K562 (cell line): ENCODE measurements around the gene HNRNPA2B1. TPM values are rescaled to one million over a fixed set of nuclear protein-coding genes. Genes with fewer than 3 reads are reported as not detected.

Experiments
- ADNP ChIP-seq: fragments of 200-800 bp; sonication (Bioruptor generic); IDR thresholded peaks from 2 replicates; pipeline ENCODE4 v1.6.1; 2016; ENCODE audit warnings: missing genetic modification characterization, missing compliant biosample characterization
- CCNT2 ChIP-seq: IDR thresholded peaks from 2 replicates; pipeline ENCODE4 v1.6.1; 2011; ENCODE audit warnings: borderline replicate concordance, low read depth, mild to moderate bottlenecking, moderate library complexity, mixed read lengths, low read length; ENCODE audit not compliant: insufficient read length; ENCODE audit errors: extremely low read depth
- FOXK1 ChIP-seq: sonication (generic); formaldehyde crosslinking; IDR thresholded peaks from 2 replicates; pipeline ENCODE4 v1.8.0; 2022; ENCODE audit warnings: missing genetic modification reagents, mild to moderate bottlenecking, borderline replicate concordance
- MXI1 ChIP-seq: IDR thresholded peaks from 2 replicates; pipeline ENCODE4 v1.6.1; 2011; ENCODE audit warnings: low read depth, mild to moderate bottlenecking, improper control_type of control experiment, low read length
- POU5F1 ChIP-seq: fragments of 150-350 bp; IDR thresholded peaks from 2 replicates; pipeline ENCODE4 v1.6.1; 2014; ENCODE audit warnings: borderline replicate concordance, low read length, low read depth, mild to moderate bottlenecking; ENCODE audit not compliant: partially characterized antibody
- PTBP1 ChIP-seq: fragments of 200-400 bp; formaldehyde crosslinking; IDR thresholded peaks from 2 replicates; pipeline ENCODE4 v1.6.1; 2017; ENCODE audit warnings: low read depth, low read length
- RAD21 ChIP-seq, 2 experiments: fragments of 250-450 bp in 1 of 2; fragments of 450-650 bp in 1 of 2; sonication (Bioruptor Pico) in 1 of 2; formaldehyde crosslinking in 1 of 2; IDR thresholded peaks in 1 of 2; conservative IDR thresholded peaks in 1 of 2; 2 replicates each; pipeline versions ENCODE4 v1.4.0 to v1.8.0; 2020 to 2022; ENCODE audit warnings: mild to moderate bottlenecking in 2 of 2, moderate library complexity in 1 of 2
- RBM22 ChIP-seq: fragments of 200-400 bp; formaldehyde crosslinking; IDR thresholded peaks from 2 replicates; pipeline ENCODE4 v1.6.1; 2018; ENCODE audit warnings: low read length, low read depth; ENCODE audit not compliant: poor library complexity, severe bottlenecking
- SMAD4 ChIP-seq: fragments of 250-450 bp; sonication (Bioruptor Pico); conservative IDR thresholded peaks from 2 replicates; pipeline ENCODE4 v1.8.0; 2021; ENCODE audit warnings: inconsistent platforms, mild to moderate bottlenecking, moderate library complexity
- U2AF1 ChIP-seq: fragments of 200-400 bp; formaldehyde crosslinking; optimal IDR thresholded peaks from 2 replicates; pipeline ENCODE3; 2017; ENCODE audit warnings: mild to moderate bottlenecking, low read depth, low read length, moderate library complexity
- ZNF23 ChIP-seq: fragments of 250-450 bp; sonication (Bioruptor Pico); IDR thresholded peaks from 2 replicates; pipeline ENCODE4 v1.4.0; 2020; ENCODE audit warnings: mild to moderate bottlenecking
- ZNF347 ChIP-seq: fragments of 450-650 bp; formaldehyde crosslinking; IDR thresholded peaks from 2 replicates; pipeline ENCODE4 v1.4.0; 2020; ENCODE audit warnings: low read depth, mild to moderate bottlenecking, moderate library complexity
- polyA plus RNA-seq, 8 experiments: library from polyadenylated mRNA; depleted of rRNA in 4 of 8; stranded (reverse) in 5 of 8; unstranded in 3 of 8; fragments of >200 nt; fragmentation: Nextera tagmentation in 2 of 8; fragmentation: Illumina TruSeq in 1 of 8; extraction: Ambion mirVana in 2 of 8; extraction: Trizol in 1 of 8; gene quantifications; 2 replicates each; pipeline versions ENCODE4 v1.2.1 to v1.2.3, GENCODE V29; 2011 to 2014; ENCODE audit warnings: inconsistent platforms in 1 of 8, missing spikeins in 1 of 8
- total RNA-seq, 7 experiments: library from RNA; depleted of rRNA in 6 of 7; stranded (reverse); fragments of >200 nt in 6 of 7; fragmentation: Illumina TruSeq in 2 of 7; extraction: Trizol in 2 of 7; gene quantifications; 2 replicates each; pipeline versions ENCODE4 v1.2.1 to v1.2.3, GENCODE V29; 2011 to 2021; ENCODE audit warnings: low replicate concordance in 1 of 7
- TF ChIP-seq, protein P1 (sequence below): fragments of 450-650 bp; formaldehyde crosslinking; IDR thresholded peaks from 2 replicates; pipeline ENCODE4 v1.4.0; 2020; ENCODE audit warnings: mild to moderate bottlenecking, moderate library complexity
- TF ChIP-seq, protein P2 (sequence below): fragments of 450-650 bp; formaldehyde crosslinking; IDR thresholded peaks from 2 replicates; pipeline ENCODE4 v1.4.0; 2022; ENCODE audit warnings: missing genetic modification characterization
- TF ChIP-seq, protein P3 (sequence below), 2 experiments: IDR thresholded peaks in 1 of 2; conservative IDR thresholded peaks in 1 of 2; 2 replicates each; pipeline ENCODE4 v1.6.1; 2016; ENCODE audit warnings: low read depth in 2 of 2, mild to moderate bottlenecking in 1 of 2, missing compliant biosample characterization in 1 of 2, missing genetic modification characterization in 1 of 2, moderate library complexity in 1 of 2
- TF ChIP-seq, protein P4 (sequence below): sonication (generic); formaldehyde crosslinking; IDR thresholded peaks from 2 replicates; pipeline ENCODE4 v1.8.0; 2022; ENCODE audit warnings: mild to moderate bottlenecking, missing genetic modification reagents, borderline replicate concordance
- TF ChIP-seq, protein P5 (sequence below): fragments of 250-450 bp; sonication (Bioruptor Pico); IDR thresholded peaks from 2 replicates; pipeline ENCODE4 v1.8.0; 2021; ENCODE audit warnings: moderate library complexity, mild to moderate bottlenecking, inconsistent platforms

The HNRNPA2B1 gene
- total and polyA plus RNA-seq, 9 of the 15 experiments (the other 6 are each of a cell fraction or from before 2014, with no cell fraction given), result 630 to 1,989 (median 865) TPM

DNA sequence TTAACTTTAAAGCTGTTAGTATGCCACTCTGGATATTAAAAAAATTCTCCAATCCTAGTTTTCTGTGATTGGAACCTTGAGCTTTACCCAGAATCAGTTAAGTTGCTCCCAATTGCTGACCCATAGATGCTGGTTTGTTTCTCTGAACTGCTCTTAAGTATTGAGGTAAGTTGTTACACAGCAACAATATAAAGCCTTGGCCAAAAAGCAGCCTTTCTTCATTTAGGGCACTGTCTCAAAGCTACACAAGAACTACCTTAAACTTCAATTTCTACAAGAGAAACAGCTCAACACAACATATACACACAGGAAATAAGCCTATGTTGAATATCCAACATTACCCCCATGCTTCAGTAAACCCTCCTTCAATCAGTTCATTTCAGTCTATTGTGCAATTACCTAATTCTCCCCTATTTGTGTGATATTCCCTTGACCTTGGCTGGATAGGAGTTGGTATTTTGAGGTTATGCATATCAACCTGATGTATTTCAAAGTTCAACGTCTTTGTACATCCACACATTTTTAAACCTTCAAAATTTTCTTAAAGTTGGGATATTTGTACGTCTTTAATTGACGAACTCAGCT is 11.5 kb downstream of the HNRNPA2B1 start (continued):
- TF ChIP-seq RBM22 (peak; percentile 57), CCNT2 (peak; percentile 48), ADNP (tag) (0 out of 2 replicates have a peak, but pooled peaks have one; percentile 39), MXI1 (peak; percentile 23; the same call in 1 of the 2 replicates), ZNF23 (CRISPR knock-in tag) (no peak), U2AF1 (no peak), SMAD4 (CRISPR knock-in tag) (no peak), POU5F1 (no peak), FOXK1 (CRISPR knock-in tag) (no peak; the same call in 1 of the 2 replicates), ZNF347 (CRISPR knock-in tag) (0 out of 2 replicates have a peak, but pooled peaks have one; percentile 14), RAD21 (CRISPR knock-in tag; conservative IDR thresholded peaks at IDR 0.05 in 1 of 2, IDR thresholded peaks at IDR 0.05 in 1 of 2) (0 out of 4 replicates have a peak, but pooled peaks of 1 of the 2 experiments have one; percentile 3), PTBP1 (no peak)
- TF ChIP-seq, protein P1, sequence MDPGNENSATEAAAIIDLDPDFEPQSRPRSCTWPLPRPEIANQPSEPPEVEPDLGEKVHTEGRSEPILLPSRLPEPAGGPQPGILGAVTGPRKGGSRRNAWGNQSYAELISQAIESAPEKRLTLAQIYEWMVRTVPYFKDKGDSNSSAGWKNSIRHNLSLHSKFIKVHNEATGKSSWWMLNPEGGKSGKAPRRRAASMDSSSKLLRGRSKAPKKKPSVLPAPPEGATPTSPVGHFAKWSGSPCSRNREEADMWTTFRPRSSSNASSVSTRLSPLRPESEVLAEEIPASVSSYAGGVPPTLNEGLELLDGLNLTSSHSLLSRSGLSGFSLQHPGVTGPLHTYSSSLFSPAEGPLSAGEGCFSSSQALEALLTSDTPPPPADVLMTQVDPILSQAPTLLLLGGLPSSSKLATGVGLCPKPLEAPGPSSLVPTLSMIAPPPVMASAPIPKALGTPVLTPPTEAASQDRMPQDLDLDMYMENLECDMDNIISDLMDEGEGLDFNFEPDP (CRISPR knock-in tag), result no peak
- TF ChIP-seq, protein P2, sequence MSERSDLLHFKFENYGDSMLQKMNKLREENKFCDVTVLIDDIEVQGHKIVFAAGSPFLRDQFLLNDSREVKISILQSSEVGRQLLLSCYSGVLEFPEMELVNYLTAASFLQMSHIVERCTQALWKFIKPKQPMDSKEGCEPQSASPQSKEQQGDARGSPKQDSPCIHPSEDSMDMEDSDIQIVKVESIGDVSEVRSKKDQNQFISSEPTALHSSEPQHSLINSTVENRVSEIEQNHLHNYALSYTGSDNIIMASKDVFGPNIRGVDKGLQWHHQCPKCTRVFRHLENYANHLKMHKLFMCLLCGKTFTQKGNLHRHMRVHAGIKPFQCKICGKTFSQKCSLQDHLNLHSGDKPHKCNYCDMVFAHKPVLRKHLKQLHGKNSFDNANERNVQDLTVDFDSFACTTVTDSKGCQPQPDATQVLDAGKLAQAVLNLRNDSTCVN (CRISPR knock-in tag), result no peak
- TF ChIP-seq, protein P3, sequence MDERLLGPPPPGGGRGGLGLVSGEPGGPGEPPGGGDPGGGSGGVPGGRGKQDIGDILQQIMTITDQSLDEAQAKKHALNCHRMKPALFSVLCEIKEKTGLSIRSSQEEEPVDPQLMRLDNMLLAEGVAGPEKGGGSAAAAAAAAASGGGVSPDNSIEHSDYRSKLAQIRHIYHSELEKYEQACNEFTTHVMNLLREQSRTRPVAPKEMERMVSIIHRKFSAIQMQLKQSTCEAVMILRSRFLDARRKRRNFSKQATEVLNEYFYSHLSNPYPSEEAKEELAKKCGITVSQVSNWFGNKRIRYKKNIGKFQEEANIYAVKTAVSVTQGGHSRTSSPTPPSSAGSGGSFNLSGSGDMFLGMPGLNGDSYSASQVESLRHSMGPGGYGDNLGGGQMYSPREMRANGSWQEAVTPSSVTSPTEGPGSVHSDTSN (CRISPR knock-in tag; IDR thresholded peaks at IDR 0.05; ENCODE audit: low read depth), result no peak
- TF ChIP-seq, protein P3 (tag; conservative IDR thresholded peaks at IDR 0.05; ENCODE audit: low read depth), result no peak
- TF ChIP-seq, protein P4, sequence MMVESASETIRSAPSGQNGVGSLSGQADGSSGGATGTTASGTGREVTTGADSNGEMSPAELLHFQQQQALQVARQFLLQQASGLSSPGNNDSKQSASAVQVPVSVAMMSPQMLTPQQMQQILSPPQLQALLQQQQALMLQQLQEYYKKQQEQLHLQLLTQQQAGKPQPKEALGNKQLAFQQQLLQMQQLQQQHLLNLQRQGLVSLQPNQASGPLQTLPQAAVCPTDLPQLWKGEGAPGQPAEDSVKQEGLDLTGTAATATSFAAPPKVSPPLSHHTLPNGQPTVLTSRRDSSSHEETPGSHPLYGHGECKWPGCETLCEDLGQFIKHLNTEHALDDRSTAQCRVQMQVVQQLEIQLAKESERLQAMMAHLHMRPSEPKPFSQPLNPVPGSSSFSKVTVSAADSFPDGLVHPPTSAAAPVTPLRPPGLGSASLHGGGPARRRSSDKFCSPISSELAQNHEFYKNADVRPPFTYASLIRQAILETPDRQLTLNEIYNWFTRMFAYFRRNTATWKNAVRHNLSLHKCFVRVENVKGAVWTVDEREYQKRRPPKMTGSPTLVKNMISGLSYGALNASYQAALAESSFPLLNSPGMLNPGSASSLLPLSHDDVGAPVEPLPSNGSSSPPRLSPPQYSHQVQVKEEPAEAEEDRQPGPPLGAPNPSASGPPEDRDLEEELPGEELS (CRISPR knock-in tag), result no peak
- TF ChIP-seq, protein P5, sequence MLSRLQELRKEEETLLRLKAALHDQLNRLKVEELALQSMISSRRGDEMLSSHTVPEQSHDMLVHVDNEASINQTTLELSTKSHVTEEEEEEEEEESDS (CRISPR knock-in tag), result no peak
